CD4-positive, alpha-beta T cell treated with Interleukin-15 for 1 hour (primary cell): ENCODE results near the gene BHLHE41.

ENCODE experiments used
- DNase-seq: peaks from one replicate; pipeline ENCODE4 v3.0.0-alpha.2; 2020

Gene BHLHE41

GRCh38 chr12:26124446-26125399, at the start of gene BHLHE41:
Gene BHLHE41 (minus strand): TSS chr12:26125037. CDS start chr12:26124779, 258 bp downstream.
- DNase-seq = peak; percentile 43

- DNase-seq = no peak
Observed at GRCh38 chr12:26172946-26173552, 48.2 kb upstream of the BHLHE41 start.

GRCh38 chr12:26172539-26172938, 47.7 kb upstream of the BHLHE41 start:
- no peak for DNase-seq

GRCh38 chr12:26172013-26172412, 47.2 kb upstream of the BHLHE41 start:
- no peak for DNase-seq

- no peak for DNase-seq
Observed at GRCh38 chr12:26164118-26164517, 39.3 kb upstream of the BHLHE41 start.

- DNase-seq = peak; percentile 19
Observed at GRCh38 chr12:26162905-26163304, 38.1 kb upstream of the BHLHE41 start.

GRCh38 chr12:26162174-26162573, 37.3 kb upstream of the BHLHE41 start:
- DNase-seq = no peak

- peak; percentile 19 for DNase-seq
Observed at GRCh38 chr12:26158078-26158764, 33.4 kb upstream of the BHLHE41 start.

- no peak for DNase-seq
Observed at GRCh38 chr12:26157001-26157400, 32.2 kb upstream of the BHLHE41 start.

GRCh38 chr12:26156201-26156871, 31.5 kb upstream of the BHLHE41 start:
- peak; percentile 59 for DNase-seq

GRCh38 chr12:26153421-26154154, 28.8 kb upstream of the BHLHE41 start:
- no peak for DNase-seq

GRCh38 chr12:26152507-26153102, 27.8 kb upstream of the BHLHE41 start:
- no peak for DNase-seq

GRCh38 chr12:26150736-26151450, 26.1 kb upstream of the BHLHE41 start:
- no peak for DNase-seq

- no peak for DNase-seq
Observed at GRCh38 chr12:26149968-26150500, 25.2 kb upstream of the BHLHE41 start.

- DNase-seq = no peak
Observed at GRCh38 chr12:26148291-26148690, 23.5 kb upstream of the BHLHE41 start.

- DNase-seq = no peak
Observed at GRCh38 chr12:26143291-26143690, 18.5 kb upstream of the BHLHE41 start.

- DNase-seq = no peak
Observed at GRCh38 chr12:26138860-26139259, 14.0 kb upstream of the BHLHE41 start.

- DNase-seq = no peak
Observed at GRCh38 chr12:26136688-26137087, 11.9 kb upstream of the BHLHE41 start.

GRCh38 chr12:26135571-26135970, 10.7 kb upstream of the BHLHE41 start:
- no peak for DNase-seq

- no peak for DNase-seq
Observed at GRCh38 chr12:26135010-26135420, 10.2 kb upstream of the BHLHE41 start.

GRCh38 chr12:26134540-26134939, 9.7 kb upstream of the BHLHE41 start:
- no peak for DNase-seq
